Loucy (cell line): ENCODE measurements around the gene ZNF480.
A peak's percentile ranks its signal among the peaks of the same experiment; 100 is the strongest.

Source experiments
- H2AFZ ChIP-seq: fragments of 200-600 bp; sonication (generic); 2 replicates; pipeline ENCODE4 v1.6.0; 2016; ENCODE audit warnings: antibody characterized with exemption, mild to moderate bottlenecking, low read length, moderate library complexity
- H3F3A ChIP-seq: fragments of 200-600 bp; 2 replicates; pipeline ENCODE4 v1.6.0; 2016; ENCODE audit warnings: antibody characterized with exemption, low read depth, mild to moderate bottlenecking
- H3K27me3 ChIP-seq: fragments of 200-600 bp; sonication (generic); 2 replicates; pipeline ENCODE4 v1.6.1; 2014; ENCODE audit warnings: low read length, mild to moderate bottlenecking; ENCODE audit not compliant: insufficient read depth, poor library complexity, severe bottlenecking
- H3K36me3 ChIP-seq: fragments of 200-600 bp; sonication (generic); 2 replicates; pipeline ENCODE4 v1.6.1; 2016; ENCODE audit warnings: low read length; ENCODE audit not compliant: insufficient read depth
- H3K4me1 ChIP-seq: fragments of 200-600 bp; sonication (generic); 2 replicates; pipeline ENCODE4 v1.5.1; 2014; ENCODE audit warnings: low read length, mild to moderate bottlenecking; ENCODE audit not compliant: insufficient read depth, poor library complexity, severe bottlenecking
- H3K4me2 ChIP-seq: fragments of 200-600 bp; sonication (generic); 2 replicates; pipeline ENCODE4 v1.6.0; 2014; ENCODE audit warnings: antibody characterized with exemption, low read length, low read depth, mild to moderate bottlenecking; ENCODE audit not compliant: poor library complexity, severe bottlenecking
- H3K4me3 ChIP-seq: fragments of 200-600 bp; sonication (generic); 2 replicates; pipeline ENCODE4 v1.5.1; 2014; ENCODE audit warnings: low read length, mild to moderate bottlenecking, mixed read lengths; ENCODE audit not compliant: poor library complexity, severe bottlenecking
- H3K79me2 ChIP-seq: fragments of 200-600 bp; sonication (generic); 2 replicates; pipeline ENCODE4 v1.6.1; 2014; ENCODE audit warnings: low read length; ENCODE audit not compliant: insufficient read depth
- H3K9ac ChIP-seq: fragments of 200-600 bp; sonication (generic); 2 replicates; pipeline ENCODE4 v1.6.0; 2014; ENCODE audit warnings: mild to moderate bottlenecking, low read depth, low read length, moderate library complexity; ENCODE audit not compliant: poor library complexity, severe bottlenecking
- H3K9me2 ChIP-seq: fragments of 200-600 bp; sonication (generic); replicated peaks from 2 replicates; pipeline ENCODE4 v1.6.1; 2016; ENCODE audit warnings: low read depth, low read length, mixed read lengths
- H3K9me3 ChIP-seq: fragments of 200-600 bp; sonication (generic); 2 replicates; pipeline ENCODE4 v1.6.1; 2014; ENCODE audit warnings: mild to moderate bottlenecking, antibody characterized with exemption, low read length, low read depth; ENCODE audit not compliant: insufficient read depth
- H4K20me1 ChIP-seq: fragments of 200-600 bp; sonication (generic); 2 replicates; pipeline ENCODE4 v1.6.0; 2014; ENCODE audit warnings: antibody characterized with exemption, low read length, mild to moderate bottlenecking; ENCODE audit not compliant: insufficient read depth, poor library complexity, severe bottlenecking
- EZH2phosphoT487 ChIP-seq: fragments of 200-600 bp; IDR thresholded peaks from 2 replicates; pipeline ENCODE4 v1.6.1; 2018; ENCODE audit warnings: antibody characterized with exemption, mild to moderate bottlenecking, moderate library complexity, borderline replicate concordance
- TF ChIP-seq, protein P1 (sequence below): fragments of 200-600 bp; sonication (generic); conservative IDR thresholded peaks from 2 replicates; pipeline ENCODE4 v1.5.1; 2014; ENCODE audit warnings: mild to moderate bottlenecking, antibody characterized with exemption, low read length

ZNF480 gene

DNA sequence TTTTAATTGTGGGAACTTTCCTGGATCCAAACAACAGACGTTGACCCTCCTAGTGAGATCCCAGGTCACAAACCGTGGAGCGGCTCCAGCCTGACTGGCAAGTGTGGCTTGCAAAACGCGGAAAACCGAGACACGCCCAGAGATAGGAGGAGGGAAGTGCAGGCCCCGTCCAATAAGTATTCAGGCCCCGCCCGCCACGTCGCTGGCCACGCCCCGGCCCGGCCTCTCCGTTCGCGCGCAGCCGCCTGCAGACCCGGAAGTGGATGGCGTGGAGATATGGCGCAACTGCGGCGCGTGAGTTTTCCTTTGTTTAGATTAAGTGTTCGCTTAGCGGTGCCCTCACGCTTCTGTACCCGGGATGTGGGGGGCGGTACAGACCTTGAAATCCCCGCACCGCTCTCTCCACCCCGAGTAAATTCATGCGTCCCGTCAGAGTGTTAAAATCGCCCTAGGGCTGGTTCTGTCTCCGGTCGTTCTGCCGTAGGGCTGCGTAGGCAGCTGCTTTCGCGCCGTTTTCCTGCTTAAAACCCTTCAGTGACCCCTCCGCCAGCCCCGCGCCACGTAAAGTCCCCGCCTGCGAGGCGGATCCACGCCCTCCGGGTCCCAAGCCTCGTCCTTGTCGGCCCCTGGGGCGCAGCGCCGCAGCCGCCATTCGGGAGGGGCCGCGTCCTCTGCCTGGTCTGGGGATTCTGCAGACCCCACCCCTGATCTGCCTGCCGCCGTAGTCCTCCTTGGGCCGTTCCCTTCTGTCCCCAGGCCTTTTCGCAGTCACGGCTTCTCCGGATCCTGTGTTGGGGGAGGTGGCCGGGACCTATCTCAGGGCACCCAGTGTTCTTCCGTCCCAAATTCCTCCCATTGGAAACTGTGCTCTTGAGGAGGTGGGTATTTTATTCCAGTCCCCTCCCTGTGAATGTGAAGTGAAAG is 27.4 kb upstream of the ZNF480 start, which contains the start of gene ZNF766:
TSS of gene ZNF766 (plus strand) at position 250 of the 924 bp plus-strand sequence. CDS start at position 277, 27 bp downstream.
- Histone ChIP-seq H3K9ac (peak within 1 kb of the TSS; percentile 95), H3K4me2 (peak within 1 kb of the TSS; percentile 77), H3K4me1 (peaks cover 22% of the 10 kb centered on the region), H3K9me3 (no peaks in the 10 kb centered on the region), H3F3A (no peaks in the 10 kb centered on the region), H3K9me2 (no peaks in the 10 kb centered on the region), H3K36me3 (no peaks in the 10 kb centered on the region), H2AFZ (peak within 1 kb of the TSS; percentile 88), H3K4me3 (peak within 1 kb of the TSS; percentile 87), H3K27me3 (no peaks in the 10 kb centered on the region), H4K20me1 (peaks cover 32% of the 10 kb centered on the region), H3K79me2 (peaks cover 50% of the 10 kb centered on the region)
- TF ChIP-seq, protein P1, sequence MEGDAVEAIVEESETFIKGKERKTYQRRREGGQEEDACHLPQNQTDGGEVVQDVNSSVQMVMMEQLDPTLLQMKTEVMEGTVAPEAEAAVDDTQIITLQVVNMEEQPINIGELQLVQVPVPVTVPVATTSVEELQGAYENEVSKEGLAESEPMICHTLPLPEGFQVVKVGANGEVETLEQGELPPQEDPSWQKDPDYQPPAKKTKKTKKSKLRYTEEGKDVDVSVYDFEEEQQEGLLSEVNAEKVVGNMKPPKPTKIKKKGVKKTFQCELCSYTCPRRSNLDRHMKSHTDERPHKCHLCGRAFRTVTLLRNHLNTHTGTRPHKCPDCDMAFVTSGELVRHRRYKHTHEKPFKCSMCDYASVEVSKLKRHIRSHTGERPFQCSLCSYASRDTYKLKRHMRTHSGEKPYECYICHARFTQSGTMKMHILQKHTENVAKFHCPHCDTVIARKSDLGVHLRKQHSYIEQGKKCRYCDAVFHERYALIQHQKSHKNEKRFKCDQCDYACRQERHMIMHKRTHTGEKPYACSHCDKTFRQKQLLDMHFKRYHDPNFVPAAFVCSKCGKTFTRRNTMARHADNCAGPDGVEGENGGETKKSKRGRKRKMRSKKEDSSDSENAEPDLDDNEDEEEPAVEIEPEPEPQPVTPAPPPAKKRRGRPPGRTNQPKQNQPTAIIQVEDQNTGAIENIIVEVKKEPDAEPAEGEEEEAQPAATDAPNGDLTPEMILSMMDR = no peak
- no peak for TF ChIP-seq EZH2phosphoT487

DNA sequence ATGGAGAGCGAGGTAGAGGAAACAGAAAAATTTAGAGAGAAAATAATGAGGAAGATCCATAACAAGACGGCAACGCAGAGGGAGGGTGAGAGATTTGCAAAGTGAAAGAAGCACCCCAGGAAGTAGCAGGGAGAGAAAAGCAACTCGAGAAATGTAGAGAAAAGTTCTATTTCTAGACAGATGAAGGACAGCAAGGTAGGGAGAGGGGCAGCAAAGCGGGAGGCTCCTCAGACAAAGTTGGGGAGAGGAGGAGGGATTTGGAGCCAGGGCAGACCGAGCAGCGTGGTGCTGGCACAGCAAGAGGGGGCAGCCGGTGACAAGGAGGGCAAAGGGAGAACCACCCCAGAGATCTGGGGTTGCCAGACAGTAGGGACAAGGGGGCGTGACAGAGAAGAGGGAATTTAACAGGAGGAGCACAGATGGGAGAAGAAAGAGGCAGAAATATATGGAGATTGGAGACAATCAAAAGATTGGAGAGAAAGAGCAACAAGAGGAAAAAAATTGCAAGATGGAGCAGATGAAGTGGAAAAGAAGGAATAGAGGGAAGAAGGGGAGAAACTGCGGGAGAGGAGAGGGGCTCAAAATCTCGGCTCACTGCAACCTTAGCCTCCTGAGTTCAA is 26.6 kb upstream of the ZNF480 start:
- H3K4me2 ChIP-seq = peak overlapping the region; percentile 77
- no peaks in the 10 kb centered on the region for H3K27me3 ChIP-seq
- H4K20me1 ChIP-seq = peaks cover 38% of the 10 kb centered on the region
- no peak for TF ChIP-seq EZH2phosphoT487
- TF ChIP-seq, protein P1 = no peak
- H3K36me3 ChIP-seq = no peaks in the 10 kb centered on the region
- peaks cover 29% of the 10 kb centered on the region for H3K4me1 ChIP-seq
- no peaks in the 10 kb centered on the region for H3F3A ChIP-seq
- no peaks in the 10 kb centered on the region for H3K9me3 ChIP-seq
- H3K9me2 ChIP-seq = no peaks in the 10 kb centered on the region
- peaks cover 58% of the 10 kb centered on the region for H3K79me2 ChIP-seq
- peak overlapping the region; percentile 88; the same call in 1 of the 2 replicates for H2AFZ ChIP-seq
- H3K9ac ChIP-seq = peak overlapping the region; percentile 95
- peak overlapping the region; percentile 87 for H3K4me3 ChIP-seq

DNA sequence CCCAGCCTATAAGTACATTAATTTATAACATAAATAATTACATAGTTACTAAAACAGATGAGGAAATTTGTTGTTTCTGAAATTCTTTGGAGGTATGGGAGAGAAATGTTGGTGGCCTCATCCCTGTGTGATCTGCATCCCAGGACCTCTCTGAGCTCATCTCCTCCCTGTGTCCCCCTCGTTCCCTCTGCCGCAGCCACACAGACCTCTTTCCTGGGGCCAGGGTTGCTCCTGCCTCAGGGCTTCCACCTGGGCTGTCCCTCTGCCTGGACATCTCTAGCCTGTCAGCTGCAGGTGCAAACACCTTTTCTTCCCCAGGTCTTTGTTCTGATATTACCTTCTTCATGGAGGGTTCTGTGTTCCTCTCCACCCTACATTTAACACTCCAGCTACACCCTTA is 23.7 kb upstream of the ZNF480 start:
- H3K9me3 ChIP-seq = no peaks in the 10 kb centered on the region
- H3K79me2 ChIP-seq = peaks cover 87% of the 10 kb centered on the region
- H3K9me2 ChIP-seq = no peaks in the 10 kb centered on the region
- H4K20me1 ChIP-seq = peaks cover 56% of the 10 kb centered on the region
- peak overlapping the region; percentile 35 for H3K4me2 ChIP-seq
- no peak overlapping the region for H3K4me3 ChIP-seq
- H3K36me3 ChIP-seq = no peaks in the 10 kb centered on the region
- no peaks in the 10 kb centered on the region for H3K27me3 ChIP-seq
- TF ChIP-seq EZH2phosphoT487 = no peak
- TF ChIP-seq, protein P1 = no peak
- no peak overlapping the region for H2AFZ ChIP-seq
- H3K4me1 ChIP-seq = peaks cover 45% of the 10 kb centered on the region
- H3F3A ChIP-seq = no peaks in the 10 kb centered on the region
- H3K9ac ChIP-seq = no peak overlapping the region
